ENCODE data around the gene PSMC1. TPM values are rescaled to one million over a fixed set of nuclear protein-coding genes. Genes with fewer than 3 reads are reported as not detected.
A peak's percentile ranks its signal among the peaks of the same experiment; 100 is the strongest.

The PSMC1 gene
- total and polyA plus RNA-seq, 10 of the 15 experiments (the other 5 are each of a cell fraction or from before 2014, with no cell fraction given), result 97.4 to 286 (median 209) TPM

GRCh38 chr14:90235179-90235976, 21.0 kb upstream of the PSMC1 start (continued):
- TF ChIP-seq ZNF592 (IDR thresholded peaks at IDR 0.05), result no peak
- TF ChIP-seq, protein P1, sequence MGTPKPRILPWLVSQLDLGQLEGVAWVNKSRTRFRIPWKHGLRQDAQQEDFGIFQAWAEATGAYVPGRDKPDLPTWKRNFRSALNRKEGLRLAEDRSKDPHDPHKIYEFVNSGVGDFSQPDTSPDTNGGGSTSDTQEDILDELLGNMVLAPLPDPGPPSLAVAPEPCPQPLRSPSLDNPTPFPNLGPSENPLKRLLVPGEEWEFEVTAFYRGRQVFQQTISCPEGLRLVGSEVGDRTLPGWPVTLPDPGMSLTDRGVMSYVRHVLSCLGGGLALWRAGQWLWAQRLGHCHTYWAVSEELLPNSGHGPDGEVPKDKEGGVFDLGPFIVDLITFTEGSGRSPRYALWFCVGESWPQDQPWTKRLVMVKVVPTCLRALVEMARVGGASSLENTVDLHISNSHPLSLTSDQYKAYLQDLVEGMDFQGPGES (IDR thresholded peaks at IDR 0.05), result no peak
- TF ChIP-seq SPI1 (IDR thresholded peaks at IDR 0.05; ENCODE audit: borderline replicate concordance, insufficient read depth, low read depth, low read length), result peak; percentile 40; the same call in 1 of the 2 replicates
- TF ChIP-seq, protein P2, sequence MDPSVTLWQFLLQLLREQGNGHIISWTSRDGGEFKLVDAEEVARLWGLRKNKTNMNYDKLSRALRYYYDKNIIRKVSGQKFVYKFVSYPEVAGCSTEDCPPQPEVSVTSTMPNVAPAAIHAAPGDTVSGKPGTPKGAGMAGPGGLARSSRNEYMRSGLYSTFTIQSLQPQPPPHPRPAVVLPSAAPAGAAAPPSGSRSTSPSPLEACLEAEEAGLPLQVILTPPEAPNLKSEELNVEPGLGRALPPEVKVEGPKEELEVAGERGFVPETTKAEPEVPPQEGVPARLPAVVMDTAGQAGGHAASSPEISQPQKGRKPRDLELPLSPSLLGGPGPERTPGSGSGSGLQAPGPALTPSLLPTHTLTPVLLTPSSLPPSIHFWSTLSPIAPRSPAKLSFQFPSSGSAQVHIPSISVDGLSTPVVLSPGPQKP (IDR thresholded peaks at IDR 0.05; ENCODE audit: low read depth, low read length), result no peak
- TF ChIP-seq, protein P3, sequence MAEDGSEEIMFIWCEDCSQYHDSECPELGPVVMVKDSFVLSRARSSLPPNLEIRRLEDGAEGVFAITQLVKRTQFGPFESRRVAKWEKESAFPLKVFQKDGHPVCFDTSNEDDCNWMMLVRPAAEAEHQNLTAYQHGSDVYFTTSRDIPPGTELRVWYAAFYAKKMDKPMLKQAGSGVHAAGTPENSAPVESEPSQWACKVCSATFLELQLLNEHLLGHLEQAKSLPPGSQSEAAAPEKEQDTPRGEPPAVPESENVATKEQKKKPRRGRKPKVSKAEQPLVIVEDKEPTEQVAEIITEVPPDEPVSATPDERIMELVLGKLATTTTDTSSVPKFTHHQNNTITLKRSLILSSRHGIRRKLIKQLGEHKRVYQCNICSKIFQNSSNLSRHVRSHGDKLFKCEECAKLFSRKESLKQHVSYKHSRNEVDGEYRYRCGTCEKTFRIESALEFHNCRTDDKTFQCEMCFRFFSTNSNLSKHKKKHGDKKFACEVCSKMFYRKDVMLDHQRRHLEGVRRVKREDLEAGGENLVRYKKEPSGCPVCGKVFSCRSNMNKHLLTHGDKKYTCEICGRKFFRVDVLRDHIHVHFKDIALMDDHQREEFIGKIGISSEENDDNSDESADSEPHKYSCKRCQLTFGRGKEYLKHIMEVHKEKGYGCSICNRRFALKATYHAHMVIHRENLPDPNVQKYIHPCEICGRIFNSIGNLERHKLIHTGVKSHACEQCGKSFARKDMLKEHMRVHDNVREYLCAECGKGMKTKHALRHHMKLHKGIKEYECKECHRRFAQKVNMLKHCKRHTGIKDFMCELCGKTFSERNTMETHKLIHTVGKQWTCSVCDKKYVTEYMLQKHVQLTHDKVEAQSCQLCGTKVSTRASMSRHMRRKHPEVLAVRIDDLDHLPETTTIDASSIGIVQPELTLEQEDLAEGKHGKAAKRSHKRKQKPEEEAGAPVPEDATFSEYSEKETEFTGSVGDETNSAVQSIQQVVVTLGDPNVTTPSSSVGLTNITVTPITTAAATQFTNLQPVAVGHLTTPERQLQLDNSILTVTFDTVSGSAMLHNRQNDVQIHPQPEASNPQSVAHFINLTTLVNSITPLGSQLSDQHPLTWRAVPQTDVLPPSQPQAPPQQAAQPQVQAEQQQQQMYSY (CRISPR knock-in tag; IDR thresholded peaks at IDR 0.05), result no peak
- TF ChIP-seq STAT1 (conservative IDR thresholded peaks at IDR 0.05), result no peak
- TF ChIP-seq RB1 (IDR thresholded peaks at IDR 0.05; ENCODE audit: borderline replicate concordance), result 0 out of 2 replicates have a peak, but pooled peaks have one; percentile 40
- no peak for TF ChIP-seq IKZF2 (IDR thresholded peaks at IDR 0.05)
- TF ChIP-seq KAT2A (conservative IDR thresholded peaks at IDR 0.05; ENCODE audit: control insufficient read depth, low read depth, low read length), result no peak
- TF ChIP-seq TCF3 (IDR thresholded peaks at IDR 0.05; ENCODE audit: borderline replicate concordance, insufficient read depth, low read depth, low read length), result no peak
- no peak for TF ChIP-seq SIX5 (IDR thresholded peaks at IDR 0.05; ENCODE audit: low read depth, low read length, severe bottlenecking)
- TF ChIP-seq BHLHE40 (IDR thresholded peaks at IDR 0.05; ENCODE audit: borderline replicate concordance in 1 of 2, low read depth in 2 of 2, low read length in 1 of 2), result no peak
- TF ChIP-seq POLR2AphosphoS2 (IDR thresholded peaks at IDR 0.05; ENCODE audit: low read depth, low read length), result no peak
- no peak for TF ChIP-seq SREBF1 (IDR thresholded peaks at IDR 0.05; ENCODE audit: low read length)
- peak; percentile 71; the same call in 1 of the 2 replicates for TF ChIP-seq SMC3 (IDR thresholded peaks at IDR 0.05; ENCODE audit: borderline replicate concordance, low read length)
- no peak for TF ChIP-seq SUZ12 (IDR thresholded peaks at IDR 0.05; ENCODE audit: unreplicated experiment)
- TF ChIP-seq RAD21 (IDR thresholded peaks at IDR 0.05; ENCODE audit: insufficient read depth, low read depth, low read length), result peak; percentile 78
- no peak for TF ChIP-seq SP1 (IDR thresholded peaks at IDR 0.05; ENCODE audit: low read depth, low read length)
- TF ChIP-seq SRF (IDR thresholded peaks at IDR 0.05; ENCODE audit: low read depth in 2 of 2, low read length in 2 of 2), result no peak
